Measurements from ENCODE around the gene IFI35.

- TF ChIP-seq CBFB (CRISPR knock-in tag; IDR thresholded peaks at IDR 0.05; ENCODE audit: low read depth): no peak
- TF ChIP-seq FOXK1 (CRISPR knock-in tag; IDR thresholded peaks at IDR 0.05): no peak
- no peak for TF ChIP-seq CTCF (IDR thresholded peaks at IDR 0.05)
- no peak for TF ChIP-seq IRF2 (CRISPR knock-in tag; IDR thresholded peaks at IDR 0.05; ENCODE audit: borderline replicate concordance, low read depth)
Observed at GRCh38 chr17:43026595-43026994, 20.0 kb downstream of the IFI35 start.

All from WTC11 (cell line).